ENCODE measurements around the gene TECPR2. TPM values are rescaled to one million over a fixed set of nuclear protein-coding genes. Genes with fewer than 3 reads are reported as not detected.

TECPR2 gene
- total RNA-seq, 1 experiment from 2014 or later = 12.2 TPM

DNA sequence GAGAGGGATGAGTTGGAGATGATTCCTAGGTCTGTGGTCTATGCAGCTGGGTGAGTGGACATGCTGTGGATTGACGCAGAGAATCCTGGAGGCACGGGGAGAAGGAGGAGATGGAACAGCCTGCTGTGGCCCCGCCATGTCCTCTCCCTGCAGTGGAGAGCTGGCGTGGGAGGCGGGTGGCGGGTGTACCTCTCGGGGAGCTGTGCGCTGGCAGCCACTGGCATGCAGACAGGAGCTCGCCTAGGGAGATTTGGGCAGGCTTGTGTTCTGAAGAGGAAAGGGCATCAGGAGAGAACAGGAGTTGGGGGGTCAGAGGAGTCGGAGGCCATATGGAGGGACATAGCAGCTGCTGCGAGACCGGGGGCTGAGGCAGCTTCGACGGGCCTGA, 56.1 kb downstream of the TECPR2 start:
- intact Hi-C loops (cut with micrococcal nuclease) = no loop called here

More for the DNA sequence above, 56.1 kb downstream of the TECPR2 start:
- H3K4me2 ChIP-seq (ENCODE audit: low read length) = no peak overlapping the region
- no peak overlapping the region for H2AFZ ChIP-seq (ENCODE audit: low read depth, low read length, poor library complexity, severe bottlenecking)
- no peaks in the 10 kb centered on the region for H3K9me2 ChIP-seq (ENCODE audit: insufficient read depth)
- H3K9ac ChIP-seq (ENCODE audit: low read length) = no peak overlapping the region
- TF ChIP-seq CBX3 (IDR thresholded peaks at IDR 0.05; ENCODE audit: low read depth) (no peak), FOSL1 (IDR thresholded peaks at IDR 0.05; ENCODE audit: low read depth) (no peak), EGR1 (IDR thresholded peaks at IDR 0.05; ENCODE audit: low read depth) (no peak), ZNF274 (IDR thresholded peaks at IDR 0.05; ENCODE audit: low read depth, low read length) (no peak), EZH2 (IDR thresholded peaks at IDR 0.05) (no peak), POLR2AphosphoS5 (IDR thresholded peaks at IDR 0.05; ENCODE audit: low read depth, low read length) (no peak), ZFX (IDR thresholded peaks at IDR 0.05) (no peak), YY1 (IDR thresholded peaks at IDR 0.05; ENCODE audit: extremely low read depth, insufficient replicate concordance, low read depth, low read length) (no peak), ELF1 (IDR thresholded peaks at IDR 0.05; ENCODE audit: borderline replicate concordance, low read depth) (no peak)
- TF ChIP-seq, protein P1, sequence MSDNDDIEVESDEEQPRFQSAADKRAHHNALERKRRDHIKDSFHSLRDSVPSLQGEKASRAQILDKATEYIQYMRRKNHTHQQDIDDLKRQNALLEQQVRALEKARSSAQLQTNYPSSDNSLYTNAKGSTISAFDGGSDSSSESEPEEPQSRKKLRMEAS (IDR thresholded peaks at IDR 0.05) = no peak
- TF ChIP-seq, protein P2, sequence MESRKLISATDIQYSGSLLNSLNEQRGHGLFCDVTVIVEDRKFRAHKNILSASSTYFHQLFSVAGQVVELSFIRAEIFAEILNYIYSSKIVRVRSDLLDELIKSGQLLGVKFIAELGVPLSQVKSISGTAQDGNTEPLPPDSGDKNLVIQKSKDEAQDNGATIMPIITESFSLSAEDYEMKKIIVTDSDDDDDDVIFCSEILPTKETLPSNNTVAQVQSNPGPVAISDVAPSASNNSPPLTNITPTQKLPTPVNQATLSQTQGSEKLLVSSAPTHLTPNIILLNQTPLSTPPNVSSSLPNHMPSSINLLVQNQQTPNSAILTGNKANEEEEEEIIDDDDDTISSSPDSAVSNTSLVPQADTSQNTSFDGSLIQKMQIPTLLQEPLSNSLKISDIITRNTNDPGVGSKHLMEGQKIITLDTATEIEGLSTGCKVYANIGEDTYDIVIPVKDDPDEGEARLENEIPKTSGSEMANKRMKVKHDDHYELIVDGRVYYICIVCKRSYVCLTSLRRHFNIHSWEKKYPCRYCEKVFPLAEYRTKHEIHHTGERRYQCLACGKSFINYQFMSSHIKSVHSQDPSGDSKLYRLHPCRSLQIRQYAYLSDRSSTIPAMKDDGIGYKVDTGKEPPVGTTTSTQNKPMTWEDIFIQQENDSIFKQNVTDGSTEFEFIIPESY (IDR thresholded peaks at IDR 0.05; ENCODE audit: extremely low read depth, insufficient replicate concordance, low read length) = no peak
- TF ChIP-seq, protein P3, sequence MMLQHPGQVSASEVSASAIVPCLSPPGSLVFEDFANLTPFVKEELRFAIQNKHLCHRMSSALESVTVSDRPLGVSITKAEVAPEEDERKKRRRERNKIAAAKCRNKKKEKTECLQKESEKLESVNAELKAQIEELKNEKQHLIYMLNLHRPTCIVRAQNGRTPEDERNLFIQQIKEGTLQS (IDR thresholded peaks at IDR 0.05) = no peak
- no peak overlapping the region for H3K4me3 ChIP-seq (replicated peaks in 1 of 2; ENCODE audit: low read depth in 1 of 2, low read length in 2 of 2)
- H3K9me3 ChIP-seq (ENCODE audit: control insufficient read depth in 1 of 2, insufficient read depth in 1 of 2, low read depth in 1 of 2, low read length in 2 of 2) = no peaks in the 10 kb centered on the region
- ATAC-seq = no peak
- ChIA-PET CTCF (no interaction called here), POLR2A (no interaction called here), RAD21 (ENCODE audit: low non-redundant PET in 1 of 2, low total read pairs in 2 of 2, uncharacterized antibody in 2 of 2, unreplicated experiment in 2 of 2) (no interaction called here)
- H3K36me3 ChIP-seq (ENCODE audit: control insufficient read depth in 1 of 2, insufficient read depth in 2 of 2, low read length in 2 of 2) = no peaks in the 10 kb centered on the region
- no TSS peak for BruUV-seq (replicated peaks)
- H3K4me1 ChIP-seq (ENCODE audit: control insufficient read depth in 1 of 2, insufficient read depth in 2 of 2, low read length in 2 of 2) = no peaks in the 10 kb centered on the region
- DNase-seq (ENCODE audit: low read depth, low spot score) = no peak
- H3K27me3 ChIP-seq (ENCODE audit: insufficient read depth, low read length) = no peaks in the 10 kb centered on the region
- H4K20me1 ChIP-seq (ENCODE audit: insufficient read depth) = no peaks in the 10 kb centered on the region
- no peaks in the 10 kb centered on the region for H3K79me2 ChIP-seq (ENCODE audit: insufficient read depth, low read length)
- H3K27ac ChIP-seq (ENCODE audit: low read depth, low read length) = no peak overlapping the region
